ENCODE data around the gene FAM117A.
A peak's percentile ranks its signal among the peaks of the same experiment; 100 is the strongest.

Gene FAM117A, protein sequence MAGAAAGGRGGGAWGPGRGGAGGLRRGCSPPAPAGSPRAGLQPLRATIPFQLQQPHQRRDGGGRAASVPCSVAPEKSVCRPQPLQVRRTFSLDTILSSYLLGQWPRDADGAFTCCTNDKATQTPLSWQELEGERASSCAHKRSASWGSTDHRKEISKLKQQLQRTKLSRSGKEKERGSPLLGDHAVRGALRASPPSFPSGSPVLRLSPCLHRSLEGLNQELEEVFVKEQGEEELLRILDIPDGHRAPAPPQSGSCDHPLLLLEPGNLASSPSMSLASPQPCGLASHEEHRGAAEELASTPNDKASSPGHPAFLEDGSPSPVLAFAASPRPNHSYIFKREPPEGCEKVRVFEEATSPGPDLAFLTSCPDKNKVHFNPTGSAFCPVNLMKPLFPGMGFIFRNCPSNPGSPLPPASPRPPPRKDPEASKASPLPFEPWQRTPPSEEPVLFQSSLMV

GRCh38 chr17:49763735-49764558 is at the start of gene FAM117A:
TSS of gene FAM117A (minus strand) at chr17:49764131. CDS start at chr17:49764087, 44 bp downstream.
- DNase-seq: peak; percentile 98

DNA sequence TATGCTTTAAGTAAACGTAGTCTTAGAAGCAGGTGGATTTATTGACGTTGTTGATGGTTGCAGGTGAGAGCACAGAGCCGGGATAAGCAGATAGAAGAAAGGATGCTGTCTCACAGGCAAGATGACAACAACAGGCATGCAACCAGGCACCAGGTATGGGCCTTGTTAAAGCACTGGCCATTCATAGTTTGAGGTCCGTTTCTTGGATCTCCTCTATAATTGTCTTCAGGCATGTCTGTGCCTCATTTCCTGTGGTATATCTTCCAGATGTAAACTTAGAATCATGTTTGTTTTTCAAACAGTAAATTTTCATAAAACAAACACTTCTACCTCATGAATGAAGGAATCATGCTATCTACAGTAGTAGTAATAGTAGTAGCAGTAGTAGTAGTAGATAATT is 45.1 kb upstream of the FAM117A start:
- DNase-seq: no peak

DNA sequence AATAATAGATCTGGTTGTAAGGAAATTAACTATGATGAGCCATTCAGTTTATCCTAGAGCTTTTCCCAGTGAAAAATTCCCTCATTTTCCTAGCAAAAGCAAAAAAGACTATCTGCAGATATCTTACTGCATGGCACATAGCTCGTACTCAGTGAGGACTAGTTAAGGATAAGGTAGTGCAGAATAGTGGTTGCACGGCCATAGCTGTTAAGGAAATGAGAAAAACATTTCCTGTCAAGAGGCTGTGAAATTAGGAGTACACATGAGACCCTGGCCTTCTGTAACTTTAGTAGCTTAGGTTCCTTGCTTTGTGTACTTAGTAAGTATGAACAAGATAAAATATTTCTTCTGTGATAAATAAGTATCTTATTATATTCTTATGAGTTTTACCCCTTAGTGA is 34.8 kb upstream of the FAM117A start:
- DNase-seq: no peak

- DNase-seq: no peak
Observed at GRCh38 chr17:49798182-49798581, 34.3 kb upstream of the FAM117A start.

DNA sequence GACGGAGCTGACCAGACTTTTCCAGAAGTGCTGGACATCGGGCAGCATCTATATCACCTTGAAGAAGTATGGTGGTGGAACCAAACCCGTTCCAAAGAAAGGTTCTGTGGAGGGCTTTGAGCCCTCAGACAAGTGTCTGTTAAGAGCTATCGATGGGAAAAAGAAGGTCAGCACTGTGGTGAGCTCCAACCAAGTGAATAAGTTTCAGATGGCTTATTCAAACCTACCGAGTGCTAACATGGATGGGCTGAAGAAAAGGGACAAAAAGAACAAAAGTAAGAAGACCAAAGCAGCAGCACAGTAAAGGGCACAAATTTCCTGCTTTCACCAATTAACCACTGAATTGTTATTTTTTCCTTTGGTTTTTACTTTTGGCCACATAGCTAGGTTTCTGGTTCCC is 31.4 kb upstream of the FAM117A start:
- DNase-seq: no peak

DNA sequence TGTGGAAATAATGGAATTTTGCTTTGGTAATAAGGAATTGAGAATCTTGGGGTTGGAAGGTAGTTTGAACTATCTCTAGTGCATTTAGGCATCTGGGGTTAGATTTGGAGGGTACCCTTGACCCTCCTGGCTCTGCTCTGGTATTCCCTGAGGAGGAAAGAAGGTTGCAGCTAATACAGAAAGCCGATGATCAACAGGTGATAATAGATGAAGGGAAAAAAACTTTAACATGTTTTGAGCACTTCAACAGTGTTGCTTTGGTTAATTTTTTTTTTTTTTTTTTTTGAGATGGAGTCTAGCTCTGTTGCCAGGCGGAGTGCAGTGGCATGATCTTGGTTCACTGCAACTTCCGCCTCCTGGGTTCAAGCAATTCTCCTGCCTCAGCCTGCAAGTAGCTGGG is 29.4 kb upstream of the FAM117A start:
- no peak for DNase-seq

DNA sequence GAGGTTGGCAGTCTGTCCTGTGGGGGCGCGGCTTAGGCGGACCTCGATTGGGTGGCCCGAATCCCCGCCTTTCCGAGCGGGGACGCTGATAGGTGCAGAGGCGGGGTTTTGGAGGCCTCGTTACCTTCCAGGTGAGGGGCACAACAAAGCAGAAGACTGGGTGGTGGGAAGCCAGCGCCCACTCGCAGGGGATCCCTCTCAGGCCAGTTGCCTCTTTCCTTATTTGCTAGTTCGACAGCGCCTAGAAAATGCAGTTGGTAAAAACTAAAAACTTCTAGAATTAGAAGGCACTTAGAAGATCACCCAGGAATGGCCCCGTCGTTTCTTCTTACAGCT is 25.3 kb upstream of the FAM117A start:
- DNase-seq: no peak

DNA sequence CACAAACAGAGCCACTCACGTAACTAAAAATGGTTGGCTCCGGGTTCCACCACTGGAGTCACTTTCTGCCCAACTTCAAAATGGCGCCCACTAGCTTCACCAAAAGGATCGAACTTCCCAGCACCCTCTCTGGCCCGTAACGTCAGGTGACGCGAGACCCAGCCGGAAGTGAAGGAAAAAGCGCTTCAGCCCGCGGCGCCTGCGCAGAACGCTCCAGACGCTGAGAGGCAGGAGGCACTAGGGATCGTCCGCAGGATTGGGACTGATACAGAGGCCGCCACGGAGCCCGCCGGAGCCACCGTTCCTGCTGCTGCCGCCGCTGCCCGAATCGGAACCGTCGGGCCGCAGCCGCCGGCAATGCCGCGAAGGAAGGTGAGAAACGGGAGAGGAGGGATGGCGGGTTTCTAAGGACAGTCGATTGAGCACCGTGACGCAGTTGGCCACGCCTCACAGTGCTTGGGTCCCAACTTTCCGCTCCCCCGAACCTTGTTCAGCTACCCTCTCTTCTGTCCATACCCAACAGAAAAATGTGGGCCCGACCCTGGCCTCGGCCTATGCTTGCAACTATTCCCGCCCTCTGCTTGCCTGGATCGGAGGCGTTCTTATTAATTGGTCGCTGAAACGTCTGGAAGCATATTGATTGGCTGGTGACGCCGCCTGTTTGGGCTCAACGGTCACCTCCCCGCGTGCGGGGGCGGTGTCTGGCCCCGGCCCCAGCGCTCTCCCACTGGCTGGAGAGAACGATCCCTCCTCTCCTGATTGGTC is 24.7 kb upstream of the FAM117A start, which contains the start of gene KAT7:
Gene KAT7 (plus strand): TSS at position 204 of the 765 bp plus-strand sequence. CDS start 154 bp downstream, at position 358.
- DNase-seq: peak; percentile 94

GRCh38 chr17:49787884-49788477 is 24.1 kb upstream of the FAM117A start:
- no peak for DNase-seq

DNA sequence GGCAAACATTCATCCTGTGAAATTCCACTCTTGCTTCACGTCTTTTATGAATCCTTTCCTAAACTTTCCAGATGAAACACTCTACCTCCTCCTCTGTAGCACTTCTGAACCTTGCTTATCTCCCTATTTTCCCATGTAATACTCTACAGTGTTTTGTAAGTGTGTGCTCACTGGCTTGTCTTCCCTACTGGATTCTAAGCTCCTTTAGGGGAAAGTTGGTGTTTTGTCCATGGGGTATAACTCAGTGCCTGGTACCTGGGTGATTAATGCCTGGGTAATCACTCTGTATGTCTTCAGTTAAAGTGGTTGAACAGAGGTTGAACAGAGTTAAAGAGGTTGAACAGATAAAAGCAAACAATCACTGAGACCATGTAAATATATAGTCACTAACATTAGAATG is 20.7 kb upstream of the FAM117A start:
- no peak for DNase-seq

- no peak for DNase-seq
Observed at GRCh38 chr17:49783791-49784190, 19.9 kb upstream of the FAM117A start.

DNA sequence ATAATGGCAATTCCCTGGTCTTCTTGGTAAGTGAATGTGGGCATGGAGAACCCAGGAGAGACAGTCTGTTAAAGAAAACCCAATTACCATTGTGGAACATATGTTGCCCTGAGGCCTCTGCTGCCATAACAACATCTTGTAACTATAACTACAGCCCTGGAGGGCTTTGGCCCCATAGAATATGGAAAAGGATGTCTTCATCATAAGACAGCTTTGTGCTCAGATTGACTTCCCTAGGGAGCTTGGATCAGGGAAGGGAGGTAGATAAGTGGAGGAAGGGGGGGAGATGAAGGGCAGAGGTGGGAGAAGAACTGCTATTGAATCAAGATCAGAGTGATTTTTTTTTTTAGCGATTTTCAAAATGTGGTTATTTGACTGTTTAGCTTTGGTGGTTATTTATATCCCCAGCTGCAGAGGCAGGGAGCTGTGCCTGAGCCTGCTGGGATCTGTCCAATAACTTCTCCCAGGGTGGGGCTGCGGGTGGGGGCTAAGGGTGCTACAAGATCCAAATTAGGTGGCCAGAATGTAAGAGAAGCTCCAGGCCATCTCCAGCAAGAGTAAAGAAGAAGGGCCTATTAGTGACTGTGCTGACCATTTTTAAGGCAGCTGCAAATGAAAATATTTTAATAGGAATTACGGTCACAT is 19.3 kb upstream of the FAM117A start:
- no peak for DNase-seq

- DNase-seq: no peak
Observed at GRCh38 chr17:49779739-49780231, 15.9 kb upstream of the FAM117A start.

DNA sequence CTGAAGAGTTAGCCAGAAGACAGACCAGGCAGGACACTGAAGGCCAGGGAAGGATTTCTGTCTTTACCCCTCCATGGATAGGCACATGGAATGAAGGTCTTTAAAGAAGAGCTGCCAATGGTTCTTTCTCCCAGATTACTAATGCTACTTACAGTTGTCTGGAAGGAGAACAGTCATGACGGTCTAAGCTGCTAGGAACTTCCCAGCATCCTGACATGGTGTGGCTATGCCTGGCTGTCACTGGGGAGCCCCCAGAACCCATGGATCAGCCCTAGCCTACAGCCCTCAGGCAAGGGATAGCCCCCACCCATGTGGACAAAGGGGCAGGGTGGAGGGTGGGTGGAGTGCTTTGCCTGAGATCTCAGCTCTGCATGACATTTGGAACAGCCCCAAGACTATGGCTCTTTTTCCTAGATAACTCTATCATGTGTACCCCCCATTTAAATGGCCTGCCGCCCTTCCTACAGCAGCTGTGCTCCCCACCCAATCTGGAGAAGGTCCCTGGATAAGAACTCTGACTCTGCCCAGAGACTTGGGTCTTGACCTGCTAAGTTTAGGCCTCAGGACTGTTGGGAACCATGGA is 15.3 kb upstream of the FAM117A start:
- DNase-seq: no peak

- DNase-seq: no peak
Observed at GRCh38 chr17:49777563-49777962, 13.6 kb upstream of the FAM117A start.

GRCh38 chr17:49776551-49777300 is 12.8 kb upstream of the FAM117A start:
- no peak for DNase-seq

GRCh38 chr17:49775546-49776260 is 11.8 kb upstream of the FAM117A start:
- DNase-seq: no peak

DNA sequence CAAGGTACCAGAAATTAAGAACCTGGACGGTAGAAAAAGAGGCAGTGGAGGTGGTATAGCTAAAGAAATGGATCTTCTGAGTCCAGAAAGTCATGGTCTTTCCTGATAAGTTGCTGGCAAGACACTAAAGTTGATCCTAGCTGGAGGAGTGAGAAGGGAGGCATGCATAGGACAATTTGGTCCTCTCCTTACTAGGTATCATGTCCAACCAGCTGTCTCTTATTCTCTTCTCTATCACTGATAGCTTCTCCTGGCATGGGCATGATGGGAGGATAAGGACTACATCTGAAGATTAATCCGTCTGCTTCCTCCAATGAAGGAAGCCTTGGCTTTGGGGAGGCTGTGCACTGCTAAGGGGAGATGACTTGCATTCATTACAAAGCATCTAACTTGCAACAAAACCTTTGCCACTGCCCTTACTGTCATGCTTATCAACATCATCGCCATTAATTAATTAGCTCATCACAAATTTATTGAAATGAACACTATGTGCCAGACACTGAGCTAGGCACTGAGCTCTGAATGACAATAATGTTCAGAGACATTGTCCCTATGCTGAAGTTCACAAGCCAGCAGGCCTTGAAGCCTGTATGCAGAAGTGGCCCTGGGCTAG is 3.1 kb upstream of the FAM117A start:
- DNase-seq: no peak

- no peak for DNase-seq
Observed at GRCh38 chr17:49764559-49765180, 739 bp upstream of the FAM117A start.
